Erythroblast (primary cell): ENCODE measurements around the gene HSF4.

Experiments used
- DNase-seq, 2 experiments: peaks; one replicate each; lab custom pipeline; 2025; lab: John Stamatoyannopoulos, UW
- GATA1 ChIP-seq: IDR thresholded peaks from 2 replicates; pipeline ENCODE4 v1.6.1; 2011; ENCODE audit warnings: low read depth, mild to moderate bottlenecking, control low read depth, low read length, moderate library complexity
- POLR2A ChIP-seq: IDR thresholded peaks from 2 replicates; pipeline ENCODE4 v1.6.1; 2011; ENCODE audit warnings: mild to moderate bottlenecking, low read length

The HSF4 gene

DNA sequence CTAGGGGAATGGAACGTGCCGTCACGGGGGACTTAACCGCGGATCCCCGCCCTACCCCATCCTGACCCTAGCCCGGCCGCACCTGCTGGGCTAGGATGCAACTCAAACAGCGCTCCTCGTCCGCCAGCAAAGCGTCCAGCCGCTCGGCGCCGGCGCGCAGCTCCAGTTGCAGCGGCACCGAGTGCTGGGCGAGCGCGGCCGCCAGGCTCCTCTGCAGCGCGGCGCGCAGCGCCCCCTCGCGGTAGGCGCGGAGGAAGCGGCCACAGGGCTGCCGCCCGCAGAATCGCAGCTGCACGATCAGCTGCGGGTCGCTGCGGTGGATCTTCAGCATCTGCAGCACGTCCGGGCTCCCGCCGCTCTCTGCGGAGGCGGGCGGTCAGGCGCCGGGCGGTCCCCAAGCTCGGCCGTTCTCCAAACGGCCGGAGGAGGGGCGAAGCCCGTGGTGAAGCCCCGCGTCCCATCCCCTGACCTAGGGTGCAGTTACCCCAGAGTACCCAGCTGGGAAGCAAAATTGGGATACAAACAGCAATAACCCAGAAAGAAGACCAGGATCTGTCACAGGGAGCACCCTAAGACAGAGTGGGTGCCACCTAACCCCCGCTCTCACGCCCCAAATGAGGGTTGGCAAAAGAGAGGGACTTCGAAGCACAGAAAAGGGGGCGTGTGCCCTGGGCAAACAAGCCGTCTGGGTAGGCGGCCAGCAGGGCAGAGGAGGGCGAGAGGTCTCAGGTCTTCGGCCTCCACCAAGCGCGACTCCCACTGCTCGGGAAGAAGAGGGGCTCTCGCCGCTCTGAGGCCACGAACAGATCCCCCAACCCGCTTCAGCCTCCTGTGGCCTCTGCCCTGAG lies 9.0 kb upstream of the HSF4 start:
- peak; percentile 80 to 89 for DNase-seq
- TF ChIP-seq GATA1 = no peak

- no peak for DNase-seq
These were observed 8.3 kb upstream of the HSF4 start for GRCh38 chr16:67156143-67156844.

GRCh38 chr16:67157106-67157748 lies 7.3 kb upstream of the HSF4 start:
- no peak for DNase-seq
- no peak for TF ChIP-seq GATA1
- no peak for TF ChIP-seq POLR2A

More at GRCh38 chr16:67156143-67156844, 8.3 kb upstream of the HSF4 start:
- TF ChIP-seq POLR2A = no peak
- TF ChIP-seq GATA1 = no peak

DNA sequence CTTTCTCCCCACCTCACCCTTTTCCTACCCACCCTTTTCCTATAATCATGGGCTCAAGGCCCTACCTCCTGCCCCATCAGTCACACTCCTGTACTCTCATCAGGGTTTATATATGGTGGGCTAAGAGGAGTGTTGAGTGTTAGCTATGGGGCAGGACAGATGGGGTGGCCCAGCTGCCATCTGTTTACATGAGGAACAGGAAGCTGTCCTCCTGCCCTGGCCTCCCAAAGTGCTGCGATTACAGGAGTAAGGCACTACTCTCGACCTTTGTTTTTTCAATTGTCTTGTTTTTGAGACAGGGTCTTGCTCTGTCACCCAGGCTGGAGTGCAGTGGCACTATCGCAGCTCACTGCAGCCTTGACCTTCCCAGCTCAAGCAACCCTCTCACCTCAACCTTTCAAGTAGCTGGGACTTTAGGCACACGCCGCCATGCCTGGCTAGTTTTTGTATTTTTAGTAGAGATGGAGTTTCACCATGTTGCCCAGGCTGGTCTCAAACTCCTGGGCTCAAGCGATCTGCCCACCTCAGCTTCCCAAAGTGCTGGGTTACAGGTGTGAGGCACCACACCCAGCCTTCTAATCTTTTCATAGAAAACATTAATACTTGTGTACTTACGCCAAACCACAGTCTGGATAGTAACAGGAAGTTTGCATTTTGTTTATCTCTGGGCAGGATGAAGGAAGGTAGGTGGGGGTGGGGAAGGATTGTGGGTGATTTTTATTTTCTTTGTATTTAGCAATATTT lies 6.5 kb upstream of the HSF4 start:
- TF ChIP-seq POLR2A = no peak
- TF ChIP-seq GATA1 = no peak
- DNase-seq = no peak

GRCh38 chr16:67158637-67159600 lies 5.6 kb upstream of the HSF4 start:
- TF ChIP-seq GATA1 = no peak
- no peak for TF ChIP-seq POLR2A
- DNase-seq = peak; percentile 42 to 55

DNA sequence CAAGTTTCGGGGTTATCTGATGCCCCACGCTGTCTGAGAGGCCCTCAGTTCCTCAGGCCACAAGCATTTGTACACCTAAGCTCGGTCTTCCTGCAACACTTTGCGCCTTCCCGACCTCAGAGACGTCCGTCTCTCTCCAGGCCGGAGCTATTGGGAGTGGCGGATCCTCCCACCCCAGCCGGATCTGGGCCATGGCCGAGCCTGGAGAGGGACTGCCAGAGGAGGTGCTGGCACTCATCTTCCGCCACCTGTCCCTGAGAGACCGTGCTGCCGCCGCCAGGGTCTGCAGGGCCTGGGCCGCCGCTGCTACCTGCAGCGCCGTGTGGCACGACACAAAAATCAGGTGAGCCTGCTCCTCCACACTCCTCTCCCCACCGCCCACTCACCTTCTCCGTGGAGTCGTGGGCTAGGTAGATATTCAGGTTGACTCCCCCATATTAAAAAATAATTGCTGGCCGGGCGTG lies 2.9 kb upstream of the HSF4 start:
- TF ChIP-seq POLR2A = no peak
- TF ChIP-seq GATA1 = no peak
- no peak for DNase-seq

GRCh38 chr16:67162506-67163163 lies 1.9 kb upstream of the HSF4 start:
- TF ChIP-seq POLR2A = no peak
- TF ChIP-seq GATA1 = no peak
- DNase-seq = no peak

DNA sequence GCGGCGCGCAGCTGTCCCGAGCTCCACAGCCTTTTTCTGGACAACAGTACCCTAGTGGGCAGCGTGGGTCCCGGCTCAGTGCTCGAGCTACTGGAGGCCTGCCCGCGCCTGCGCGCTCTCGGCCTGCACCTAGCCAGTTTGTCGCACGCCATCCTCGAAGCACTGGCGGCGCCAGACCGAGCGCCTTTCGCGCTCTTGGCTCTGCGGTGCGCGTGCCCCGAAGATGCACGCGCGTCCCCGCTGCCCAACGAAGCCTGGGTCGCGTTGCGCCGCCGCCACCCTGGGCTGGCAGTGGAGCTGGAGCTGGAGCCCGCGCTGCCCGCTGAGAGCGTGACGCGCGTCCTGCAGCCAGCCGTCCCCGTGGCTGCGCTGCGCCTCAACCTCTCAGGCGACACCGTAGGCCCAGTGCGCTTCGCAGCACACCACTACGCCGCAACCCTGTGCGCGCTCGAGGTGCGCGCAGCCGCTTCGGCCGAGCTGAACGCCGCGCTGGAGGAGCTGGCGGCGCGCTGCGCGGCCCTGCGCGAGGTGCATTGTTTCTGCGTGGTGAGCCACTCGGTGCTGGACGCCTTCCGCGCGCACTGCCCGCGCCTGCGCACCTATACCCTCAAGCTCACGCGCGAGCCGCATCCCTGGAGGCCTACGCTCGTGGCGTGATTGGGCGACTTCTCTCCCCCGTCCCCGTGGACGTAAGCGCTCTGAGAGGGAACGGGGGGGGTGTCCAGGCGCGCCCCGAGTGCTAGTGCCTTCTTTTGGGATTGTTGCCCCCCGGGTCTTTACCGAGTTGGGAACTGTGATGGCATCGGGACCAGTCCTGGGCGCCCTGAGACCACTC lies 1.2 kb upstream of the HSF4 start:
- DNase-seq = peak; percentile 41 to 61
- TF ChIP-seq POLR2A (no peak), GATA1 (no peak)

- DNase-seq = no peak
- TF ChIP-seq GATA1 (no peak), POLR2A (no peak)
These were observed 466 bp upstream of the HSF4 start for GRCh38 chr16:67163999-67164558.

DNA sequence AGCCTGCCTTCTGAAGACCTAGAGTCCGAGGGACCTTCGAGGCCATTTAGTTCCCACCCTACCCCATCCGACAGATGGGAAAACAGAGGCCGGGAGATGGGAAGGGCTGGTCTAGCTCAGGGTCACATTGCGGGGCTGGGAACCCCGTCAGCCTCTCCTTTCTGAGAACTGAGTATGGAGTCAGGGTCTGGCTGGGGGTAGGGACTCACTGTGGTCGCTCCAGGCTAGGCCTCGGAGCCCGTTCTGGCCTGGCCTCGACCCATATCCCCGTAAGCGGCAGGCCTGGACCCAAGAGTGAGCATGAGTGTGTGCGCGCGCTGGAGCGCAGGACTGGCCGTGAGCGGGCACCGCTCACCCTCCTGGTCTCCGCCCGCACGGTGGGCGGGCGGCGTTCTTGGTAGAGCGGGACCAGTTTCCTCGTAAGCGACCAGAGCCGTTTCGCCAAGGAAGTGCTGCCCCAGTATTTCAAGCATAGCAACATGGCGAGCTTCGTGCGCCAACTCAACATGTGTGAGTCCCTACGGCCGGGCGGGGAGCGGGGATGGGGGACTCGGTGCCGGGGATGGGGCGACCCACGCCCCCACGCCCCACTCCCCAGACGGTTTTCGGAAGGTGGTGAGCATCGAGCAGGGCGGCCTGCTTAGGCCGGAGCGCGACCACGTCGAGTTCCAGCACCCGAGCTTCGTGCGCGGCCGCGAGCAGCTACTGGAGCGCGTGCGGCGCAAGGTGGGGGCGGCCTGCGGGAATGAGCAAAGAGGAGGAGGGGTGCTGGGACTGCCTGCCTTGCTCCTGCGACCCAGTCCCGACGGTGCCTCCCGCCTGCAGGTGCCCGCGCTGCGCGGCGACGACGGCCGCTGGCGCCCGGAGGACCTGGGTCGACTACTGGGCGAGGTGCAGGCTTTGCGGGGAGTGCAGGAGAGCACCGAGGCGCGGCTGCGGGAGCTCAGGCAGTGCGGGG lies 855 bp downstream of the HSF4 start:
- TF ChIP-seq POLR2A (no peak), GATA1 (no peak)
- DNase-seq = peak in 1 of 2 experiments; percentile 21

GRCh38 chr16:67166110-67166547 lies 1.6 kb downstream of the HSF4 start:
- DNase-seq = no peak

More at GRCh38 chr16:67166110-67166547, 1.6 kb downstream of the HSF4 start:
- no peak for TF ChIP-seq GATA1
- no peak for TF ChIP-seq POLR2A
